ENCODE results near the gene STAT5B.
"Not testable (repeated sequence)": the region's sequence is repeated elsewhere in the genome, so short reads cannot be mapped to it uniquely, and the experiment has no call there.

Gene STAT5B

GRCh38 chr17:42193216-42193968 lies 82.8 kb downstream of the STAT5B start:
- FAIRE-seq (no peak), DNase-seq (ENCODE audit: insufficient read length) (no peak)
- TF ChIP-seq POLR2A (IDR thresholded peaks at IDR 0.05; ENCODE audit: low read depth, low read length), result no peak
- no peak for TF ChIP-seq POLR2AphosphoS5 (IDR thresholded peaks at IDR 0.05; ENCODE audit: low read depth, low read length)
- no peak for TF ChIP-seq TAF1 (IDR thresholded peaks at IDR 0.05; ENCODE audit: borderline replicate concordance, low read depth, low read length)

- FAIRE-seq (no peak), DNase-seq (ENCODE audit: insufficient read length) (no peak)
Observed at GRCh38 chr17:42192189-42193126, 83.7 kb downstream of the STAT5B start.

GRCh38 chr17:42191275-42191608 lies 84.9 kb downstream of the STAT5B start:
- TF ChIP-seq TAF1 (IDR thresholded peaks at IDR 0.05; ENCODE audit: borderline replicate concordance, low read depth, low read length), result no peak
- TF ChIP-seq POLR2AphosphoS5 (IDR thresholded peaks at IDR 0.05; ENCODE audit: low read depth, low read length), result no peak
- no peak for TF ChIP-seq POLR2A (IDR thresholded peaks at IDR 0.05; ENCODE audit: low read depth, low read length)

More at GRCh38 chr17:42192189-42193126, 83.7 kb downstream of the STAT5B start:
- TF ChIP-seq POLR2AphosphoS5 (IDR thresholded peaks at IDR 0.05; ENCODE audit: low read depth, low read length) (no peak), POLR2A (IDR thresholded peaks at IDR 0.05; ENCODE audit: low read depth, low read length) (no peak), TAF1 (IDR thresholded peaks at IDR 0.05; ENCODE audit: borderline replicate concordance, low read depth, low read length) (no peak)

GRCh38 chr17:42190491-42191274 lies 85.5 kb downstream of the STAT5B start:
- FAIRE-seq (no peak), DNase-seq (ENCODE audit: insufficient read length) (no peak)
- no peak for TF ChIP-seq TAF1 (IDR thresholded peaks at IDR 0.05; ENCODE audit: borderline replicate concordance, low read depth, low read length)
- no peak for TF ChIP-seq POLR2AphosphoS5 (IDR thresholded peaks at IDR 0.05; ENCODE audit: low read depth, low read length)
- TF ChIP-seq POLR2A (IDR thresholded peaks at IDR 0.05; ENCODE audit: low read depth, low read length), result no peak

More at GRCh38 chr17:42191275-42191608, 84.9 kb downstream of the STAT5B start:
- DNase-seq (ENCODE audit: insufficient read length), result no peak
- no peak for FAIRE-seq

GRCh38 chr17:42189651-42189965 lies 86.6 kb downstream of the STAT5B start:
- TF ChIP-seq POLR2A (IDR thresholded peaks at IDR 0.05; ENCODE audit: low read depth, low read length) (no peak), TAF1 (IDR thresholded peaks at IDR 0.05; ENCODE audit: borderline replicate concordance, low read depth, low read length) (no peak), POLR2AphosphoS5 (IDR thresholded peaks at IDR 0.05; ENCODE audit: low read depth, low read length) (no peak)
- FAIRE-seq, result no peak

GRCh38 chr17:42188749-42189650 lies 87.2 kb downstream of the STAT5B start:
- TF ChIP-seq POLR2A (IDR thresholded peaks at IDR 0.05; ENCODE audit: low read depth, low read length) (no peak), POLR2AphosphoS5 (IDR thresholded peaks at IDR 0.05; ENCODE audit: low read depth, low read length) (no peak), TAF1 (IDR thresholded peaks at IDR 0.05; ENCODE audit: borderline replicate concordance, low read depth, low read length) (no peak)
- DNase-seq (ENCODE audit: insufficient read length) (no peak), FAIRE-seq (no peak)

More at GRCh38 chr17:42189651-42189965, 86.6 kb downstream of the STAT5B start:
- DNase-seq (ENCODE audit: insufficient read length), result no peak

GRCh38 chr17:42187833-42188232 lies 88.4 kb downstream of the STAT5B start:
- DNase-seq (ENCODE audit: insufficient read length) (no peak), FAIRE-seq (no peak)
- no peak for TF ChIP-seq TAF1 (IDR thresholded peaks at IDR 0.05; ENCODE audit: borderline replicate concordance, low read depth, low read length)
- TF ChIP-seq POLR2AphosphoS5 (IDR thresholded peaks at IDR 0.05; ENCODE audit: low read depth, low read length), result no peak
- no peak for TF ChIP-seq POLR2A (IDR thresholded peaks at IDR 0.05; ENCODE audit: low read depth, low read length)

- not testable (repeated sequence) for FAIRE-seq; DNase-seq (ENCODE audit: insufficient read length)
Observed at GRCh38 chr17:42186191-42186590, 90.0 kb downstream of the STAT5B start.

GRCh38 chr17:42185621-42185930 lies 90.6 kb downstream of the STAT5B start:
- DNase-seq (ENCODE audit: insufficient read length), result no peak
- no peak for TF ChIP-seq POLR2AphosphoS5 (IDR thresholded peaks at IDR 0.05; ENCODE audit: low read depth, low read length)
- TF ChIP-seq TAF1 (IDR thresholded peaks at IDR 0.05; ENCODE audit: borderline replicate concordance, low read depth, low read length), result no peak
- TF ChIP-seq POLR2A (IDR thresholded peaks at IDR 0.05; ENCODE audit: low read depth, low read length), result no peak

GRCh38 chr17:42184713-42185620 lies 91.2 kb downstream of the STAT5B start, which contains the start of gene HCRT:
TSS of gene HCRT (minus strand) at chr17:42185452. CDS start at chr17:42185365, 87 bp downstream.
- no peak for DNase-seq (ENCODE audit: insufficient read length)
- TF ChIP-seq POLR2A (IDR thresholded peaks at IDR 0.05; ENCODE audit: low read depth, low read length), result no peak
- no peak for TF ChIP-seq POLR2AphosphoS5 (IDR thresholded peaks at IDR 0.05; ENCODE audit: low read depth, low read length)
- no peak for TF ChIP-seq TAF1 (IDR thresholded peaks at IDR 0.05; ENCODE audit: borderline replicate concordance, low read depth, low read length)
- FAIRE-seq, result no peak

More at GRCh38 chr17:42185621-42185930, 90.6 kb downstream of the STAT5B start:
- no peak for FAIRE-seq

Data from GM12892 (cell line).